ENCODE data around the gene ZP3.
A peak's percentile ranks its signal among the peaks of the same experiment; 100 is the strongest.
"Not testable (repeated sequence)": the region's sequence is repeated elsewhere in the genome, so short reads cannot be mapped to it uniquely, and the experiment has no call there.

ZP3 gene

GRCh38 chr7:76405738-76406137 is 19.0 kb upstream of the ZP3 start:
- no peak for DNase-seq (ENCODE audit: low read depth in 2 of 2)

DNA sequence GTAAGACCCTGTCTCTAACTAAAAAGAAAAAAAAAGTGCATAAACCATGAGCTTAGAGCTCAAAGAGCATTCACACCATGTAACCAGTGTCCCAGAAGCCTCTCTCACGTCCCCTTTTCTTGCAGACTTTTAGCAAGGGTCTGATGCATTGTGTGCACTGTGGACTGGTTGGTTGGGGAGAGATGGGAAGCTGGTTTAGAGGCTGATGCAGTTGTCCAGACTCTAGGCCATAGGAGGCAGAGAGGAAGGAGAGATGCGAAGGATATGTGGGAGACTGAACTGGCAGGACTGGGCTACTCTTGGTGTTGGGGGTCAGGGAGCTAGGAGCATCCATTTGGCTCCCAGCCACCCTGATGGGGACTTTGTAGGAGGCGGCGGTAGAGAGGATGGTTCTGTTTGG is 17.0 kb upstream of the ZP3 start:
- no peak for DNase-seq (ENCODE audit: low read depth in 2 of 2)

DNA sequence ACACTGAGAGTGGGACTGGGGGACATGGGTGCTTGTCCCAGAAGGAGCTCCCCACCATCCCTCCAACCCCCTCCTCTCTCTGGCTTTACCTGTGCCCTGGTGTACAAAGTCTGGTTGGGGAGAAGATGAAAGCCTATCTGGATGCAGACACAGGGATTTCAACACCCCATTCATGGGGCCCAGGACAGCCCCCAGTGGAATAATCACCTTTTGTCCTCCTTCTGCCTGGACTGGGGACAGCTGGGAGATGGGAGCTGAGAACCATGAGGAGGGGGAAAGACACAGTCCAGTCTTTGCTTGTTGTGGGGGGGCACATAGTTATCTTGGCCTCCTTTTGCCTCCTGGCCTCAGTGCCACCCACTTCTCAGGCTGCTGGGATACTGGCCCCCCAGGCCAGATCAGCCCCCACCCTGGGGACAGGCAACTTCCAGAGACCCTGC is 16.6 kb upstream of the ZP3 start:
- no peak for DNase-seq (ENCODE audit: low read depth in 2 of 2)

- DNase-seq (ENCODE audit: low read depth in 2 of 2), result no peak
Measured at GRCh38 chr7:76409537-76409936, 15.2 kb upstream of the ZP3 start, which contains the start of gene SSC4D. Gene SSC4D, minus strand, starts transcription at chr7:76409697. Its CDS starts 5,258 bp downstream, at chr7:76404439.

DNA sequence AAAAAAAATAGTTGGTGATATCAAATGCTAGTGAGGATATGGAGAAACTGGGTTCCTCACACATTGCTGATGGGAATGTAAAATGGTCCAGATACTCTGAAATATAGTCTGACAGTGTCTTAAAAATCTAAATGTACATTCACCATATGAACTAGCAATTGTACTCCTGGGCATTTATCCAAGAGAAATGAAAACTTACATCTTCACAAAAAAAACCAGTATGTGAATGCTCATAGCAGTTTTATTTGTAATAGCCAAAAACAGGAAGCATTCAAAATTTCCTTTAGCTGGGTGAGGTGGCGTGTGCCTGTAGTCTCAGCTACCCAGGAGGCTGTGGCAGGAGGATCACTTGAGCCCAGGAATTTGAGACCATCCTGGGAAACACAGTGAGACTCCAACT is 13.1 kb upstream of the ZP3 start:
- no peak for DNase-seq (ENCODE audit: low read depth in 2 of 2)

- no peak for DNase-seq (ENCODE audit: low read depth in 2 of 2)
Measured at GRCh38 chr7:76412249-76412648, 12.5 kb upstream of the ZP3 start.

DNA sequence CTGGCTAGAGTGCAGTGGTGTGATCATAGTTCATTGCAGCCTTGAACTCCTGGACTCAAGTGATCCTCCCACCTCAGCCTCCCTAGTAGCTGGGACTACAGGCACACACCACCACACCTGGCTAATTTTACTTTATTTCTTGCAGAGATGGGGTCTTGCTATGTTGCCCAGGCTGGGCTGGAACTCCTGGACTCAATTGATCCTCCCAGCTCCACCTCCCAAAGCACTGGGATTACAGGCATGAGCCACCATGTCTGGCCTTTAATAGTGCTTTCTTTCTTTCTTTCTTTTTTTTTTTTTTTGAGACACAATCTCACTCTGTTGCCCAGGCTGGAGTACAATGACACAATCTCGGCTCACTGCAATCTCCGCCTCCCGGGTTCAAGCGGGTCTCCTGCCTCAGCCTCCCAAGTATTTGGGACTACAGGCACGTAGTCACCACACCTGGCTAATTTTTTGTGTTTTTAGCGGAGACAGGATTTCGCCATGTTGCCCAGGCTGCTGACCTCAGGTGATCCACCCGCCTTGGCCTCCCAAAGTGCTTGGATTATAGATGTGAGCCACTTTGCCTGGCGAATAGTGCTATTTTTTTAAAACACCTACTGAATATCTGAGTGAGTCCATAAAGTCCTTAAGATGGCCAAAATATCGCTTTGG is 7.0 kb upstream of the ZP3 start:
- DNase-seq (ENCODE audit: low read depth in 2 of 2), result not testable (repeated sequence)

DNA sequence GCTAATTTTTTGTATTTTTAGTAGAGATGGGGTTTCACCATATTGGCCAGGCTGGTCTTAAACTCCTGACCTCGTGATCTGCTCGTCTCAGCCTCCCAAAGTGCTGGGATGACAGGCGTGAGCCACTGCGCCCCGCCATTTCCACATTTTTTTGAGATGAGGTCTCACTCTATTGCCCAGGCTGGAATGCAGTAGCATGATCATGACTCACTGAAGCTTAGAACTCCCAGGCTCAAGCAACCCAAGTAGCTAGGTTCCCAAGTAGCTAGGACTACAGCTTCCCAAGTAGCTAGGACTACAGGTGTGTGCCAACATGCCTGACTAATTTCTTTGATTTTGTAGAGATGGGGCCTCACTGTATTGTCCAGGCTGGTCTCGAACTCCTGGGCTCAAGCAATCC is 3.7 kb upstream of the ZP3 start:
- not testable (repeated sequence) for DNase-seq (ENCODE audit: low read depth in 2 of 2)

GRCh38 chr7:76423666-76424412 is 911 bp upstream of the ZP3 start:
- DNase-seq (ENCODE audit: low read depth in 2 of 2), result no peak

DNA sequence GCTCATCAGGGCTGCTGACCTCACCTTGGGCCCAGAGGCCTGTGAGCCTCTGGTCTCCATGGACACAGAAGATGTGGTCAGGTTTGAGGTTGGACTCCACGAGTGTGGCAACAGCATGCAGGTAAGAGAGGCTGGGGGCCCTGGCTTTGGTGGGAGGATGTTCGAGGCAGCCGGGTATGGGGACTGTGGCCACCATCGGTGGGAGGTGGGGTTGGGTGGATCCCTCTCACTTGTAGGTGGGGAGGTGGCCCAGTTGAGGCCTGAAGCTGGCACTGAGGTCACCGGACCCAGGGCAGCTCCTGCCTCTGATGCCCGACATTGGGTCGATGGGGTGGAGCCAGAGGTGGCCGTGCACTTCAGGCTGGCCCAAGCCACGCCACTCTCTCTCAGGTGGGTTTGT is 406 bp downstream of the ZP3 start:
- DNase-seq (ENCODE audit: low read depth in 2 of 2), result no peak

DNA sequence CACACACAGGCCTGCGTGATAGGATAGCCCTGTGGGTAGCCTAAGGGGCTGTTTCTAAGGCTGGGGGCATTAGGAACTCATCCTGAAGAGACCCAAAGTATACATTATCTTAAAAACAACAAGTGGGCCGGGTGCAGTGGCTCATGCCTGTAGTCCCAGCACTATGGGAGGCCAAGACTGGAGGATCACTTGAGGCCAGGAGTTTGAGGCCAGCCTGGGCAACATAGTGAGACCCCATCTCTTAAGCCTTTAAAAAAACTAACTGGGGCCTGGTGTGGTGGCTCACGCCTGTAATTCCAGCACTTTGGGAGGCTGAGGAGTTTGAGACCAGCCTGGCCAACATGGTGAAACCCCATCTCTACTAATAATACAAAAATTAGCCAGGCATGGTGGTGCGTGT is 808 bp downstream of the ZP3 start:
- not testable (repeated sequence) for DNase-seq (ENCODE audit: low read depth in 2 of 2)

- DNase-seq (ENCODE audit: low read depth in 2 of 2), result no peak
Measured at GRCh38 chr7:76426246-76426645, 1.5 kb downstream of the ZP3 start.

- no peak for DNase-seq (ENCODE audit: low read depth in 2 of 2)
Measured at GRCh38 chr7:76427635-76428034, 2.9 kb downstream of the ZP3 start.

DNA sequence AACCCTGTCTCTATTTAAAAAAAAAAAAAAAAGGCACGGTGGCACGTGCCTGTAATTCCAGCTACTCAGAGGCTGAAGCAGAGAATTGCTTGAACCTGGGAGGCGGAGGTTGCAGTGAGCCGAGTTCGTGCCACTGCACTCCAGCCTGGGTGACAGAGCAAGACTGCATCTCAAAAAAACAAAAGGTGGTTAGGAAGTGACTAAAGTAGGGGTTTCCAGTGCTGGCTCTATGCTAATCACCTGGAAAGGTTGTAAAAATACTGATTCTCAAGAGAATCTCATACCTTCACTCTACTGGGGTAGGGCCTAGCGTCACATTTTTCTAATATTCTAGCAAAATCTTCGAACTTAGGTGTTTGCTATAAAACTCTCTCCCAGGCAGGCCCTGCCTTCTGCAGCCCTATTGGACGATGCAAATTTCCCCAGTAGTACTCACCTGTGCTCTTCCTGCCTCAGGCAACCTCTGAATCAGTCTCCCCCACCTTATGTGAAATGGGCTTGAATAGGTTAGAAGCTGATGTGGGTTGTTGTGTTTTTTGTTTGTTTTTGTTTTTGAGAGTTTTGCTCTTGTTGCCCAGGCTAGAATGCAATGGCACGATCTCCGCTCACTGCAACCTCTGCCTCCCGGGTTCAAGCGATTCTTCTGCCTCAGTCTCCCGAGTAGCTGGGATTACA is 3.5 kb downstream of the ZP3 start:
- DNase-seq (ENCODE audit: low read depth in 2 of 2), result no peak

DNA sequence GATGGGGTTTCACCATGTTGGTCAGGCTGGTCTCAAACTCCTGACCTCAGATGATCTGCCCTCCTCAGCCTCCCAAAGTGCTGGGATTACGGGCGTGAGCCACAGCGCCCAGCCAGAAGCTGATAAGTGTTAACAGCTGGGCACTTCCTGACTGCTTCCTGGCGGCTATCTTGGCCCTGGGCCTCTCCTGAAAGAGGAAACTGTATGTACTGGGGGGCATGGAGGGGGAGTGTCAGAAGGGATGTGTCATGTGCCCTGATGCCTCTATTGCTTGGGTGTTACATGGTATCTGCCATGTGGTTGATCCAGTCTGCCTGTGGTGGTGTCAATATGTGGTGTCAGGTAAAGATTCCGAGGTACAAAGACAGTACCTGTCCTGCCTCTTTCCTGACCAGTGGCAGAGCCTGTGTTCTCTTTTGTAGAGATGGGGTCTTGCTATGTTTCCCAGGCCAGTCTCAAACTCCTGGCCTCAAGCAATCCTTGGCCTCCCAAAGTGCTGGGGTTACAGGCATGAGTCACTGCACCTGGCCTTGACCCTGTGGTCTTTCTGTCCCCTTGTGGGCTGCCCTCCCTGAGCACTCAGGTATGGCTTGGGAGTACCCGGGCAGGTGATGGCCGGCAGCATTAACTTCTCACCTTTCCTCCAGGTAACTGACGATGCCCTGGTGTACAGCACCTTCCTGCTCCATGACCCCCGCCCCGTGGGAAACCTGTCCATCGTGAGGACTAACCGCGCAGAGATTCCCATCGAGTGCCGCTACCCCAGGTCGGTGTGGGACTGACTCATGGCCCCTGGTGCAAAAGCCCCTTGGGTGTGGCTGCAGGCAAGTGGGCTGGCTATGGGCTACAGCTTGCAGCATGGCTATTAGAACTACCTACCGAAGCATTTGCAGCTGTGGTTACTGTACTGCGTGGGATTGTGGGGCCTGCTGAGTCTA is 4.4 kb downstream of the ZP3 start:
- DNase-seq (ENCODE audit: low read depth in 2 of 2), result no peak

DNA sequence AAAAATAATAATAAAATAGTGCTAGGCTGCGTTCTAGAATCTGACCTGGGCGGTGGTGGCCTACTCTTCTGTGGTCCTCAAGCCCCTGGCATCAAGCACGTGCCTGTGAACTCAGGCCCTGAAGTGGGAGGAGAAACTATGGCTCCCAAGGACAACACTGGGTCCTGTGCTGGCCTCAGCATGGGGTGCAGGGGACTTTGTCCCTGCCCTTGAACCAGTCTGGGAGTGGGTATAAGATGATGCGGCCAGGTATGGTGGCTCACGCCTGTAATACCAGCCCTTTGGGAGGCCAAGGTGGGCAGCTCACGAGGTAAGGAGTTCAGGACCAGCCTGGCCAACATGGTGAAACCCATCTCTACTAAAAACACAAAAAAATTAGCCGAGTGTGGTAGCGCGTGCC is 5.5 kb downstream of the ZP3 start:
- no peak for DNase-seq (ENCODE audit: low read depth in 2 of 2)

DNA sequence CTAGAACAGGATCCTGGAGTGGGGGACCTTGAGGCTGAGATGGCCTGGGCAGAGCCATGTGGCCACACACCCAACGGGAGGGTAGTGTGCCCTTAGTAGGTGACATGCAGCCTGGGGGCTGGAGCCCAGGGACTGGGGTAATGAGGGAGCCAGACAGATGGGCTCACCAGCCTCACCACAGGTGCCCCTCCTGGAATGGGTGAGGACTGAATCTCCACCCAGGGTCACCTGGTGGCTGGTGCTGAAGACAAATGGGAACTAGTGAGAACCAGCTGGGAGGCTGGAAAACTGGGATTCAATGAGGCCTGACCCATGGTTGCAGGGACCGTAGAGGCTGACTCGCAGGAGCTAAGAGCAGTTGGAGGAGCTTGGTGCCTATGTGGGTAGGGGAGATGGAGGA is 6.1 kb downstream of the ZP3 start:
- no peak for DNase-seq (ENCODE audit: low read depth in 2 of 2)

DNA sequence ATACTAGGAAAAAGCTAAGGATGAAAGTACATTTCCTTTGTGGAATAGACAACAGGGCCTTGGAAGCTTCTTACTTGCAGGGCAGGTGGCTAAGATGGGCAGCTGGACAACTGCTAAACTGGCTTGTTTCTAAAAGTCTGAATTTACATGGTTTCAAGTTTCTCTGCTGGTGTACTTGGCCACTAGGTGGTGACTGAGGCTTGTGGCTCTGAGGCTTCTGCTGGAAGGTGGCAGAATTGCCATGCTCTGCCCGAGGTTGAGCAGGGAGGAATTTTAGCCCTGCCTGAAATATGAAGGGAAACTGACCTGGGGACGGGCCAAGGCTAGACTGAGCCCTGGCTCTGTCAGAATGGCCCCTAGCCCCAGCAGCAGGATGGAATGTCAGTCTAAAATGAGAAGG is 13.1 kb downstream of the ZP3 start:
- peak; percentile 12 to 34 for DNase-seq (ENCODE audit: low read depth in 2 of 2)

GRCh38 chr7:76439120-76439888 is 14.6 kb downstream of the ZP3 start:
- DNase-seq (ENCODE audit: low read depth in 2 of 2), result not testable (repeated sequence)

DNA sequence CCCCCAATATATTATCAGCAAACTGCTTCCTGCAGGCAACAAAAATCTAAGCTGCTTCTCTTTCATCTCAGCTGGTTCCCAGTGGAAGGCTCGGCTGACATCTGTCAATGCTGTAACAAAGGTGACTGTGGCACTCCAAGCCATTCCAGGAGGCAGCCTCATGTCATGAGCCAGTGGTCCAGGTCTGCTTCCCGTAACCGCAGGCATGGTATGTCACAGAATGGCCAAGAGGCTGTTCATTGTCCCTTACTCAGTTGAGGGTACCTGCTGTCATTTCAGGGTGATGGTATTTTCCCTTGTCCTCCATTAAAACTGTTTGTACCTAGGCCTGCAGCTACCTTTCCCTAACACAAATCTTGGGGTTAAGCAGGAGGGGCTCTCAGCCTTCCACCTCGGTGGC is 15.7 kb downstream of the ZP3 start:
- not testable (repeated sequence) for DNase-seq (ENCODE audit: low read depth in 2 of 2)

GRCh38 chr7:76441792-76442191 is 17.0 kb downstream of the ZP3 start:
- DNase-seq (ENCODE audit: low read depth in 2 of 2), result not testable (repeated sequence)
